22Rv1 (cell line): ENCODE measurements around the gene ENTPD2.

Experiments
- CTCF ChIP-seq: fragments of 450-650 bp; IDR thresholded peaks from 2 replicates; pipeline ENCODE4 v1.5.1; 2017; ENCODE audit warnings: mild to moderate bottlenecking
- ZFX ChIP-seq: fragments of 450-650 bp; IDR thresholded peaks from 2 replicates; pipeline ENCODE4 v1.6.1; 2017; ENCODE audit warnings: antibody characterized with exemption, borderline replicate concordance

- TF ChIP-seq CTCF (peak; percentile 16; the same call in 1 of the 2 replicates), ZFX (no peak)
Observed at GRCh38 chr9:137095664-137096517, 42.0 kb upstream of the ENTPD2 start.
